ENCODE measurements around the gene PFKM. TPM values are rescaled to one million over a fixed set of nuclear protein-coding genes. Genes with fewer than 3 reads are reported as not detected.

The PFKM gene
- total and polyA plus RNA-seq, 4 donors = 4.5 to 23.9 (median 5.8) TPM

DNA sequence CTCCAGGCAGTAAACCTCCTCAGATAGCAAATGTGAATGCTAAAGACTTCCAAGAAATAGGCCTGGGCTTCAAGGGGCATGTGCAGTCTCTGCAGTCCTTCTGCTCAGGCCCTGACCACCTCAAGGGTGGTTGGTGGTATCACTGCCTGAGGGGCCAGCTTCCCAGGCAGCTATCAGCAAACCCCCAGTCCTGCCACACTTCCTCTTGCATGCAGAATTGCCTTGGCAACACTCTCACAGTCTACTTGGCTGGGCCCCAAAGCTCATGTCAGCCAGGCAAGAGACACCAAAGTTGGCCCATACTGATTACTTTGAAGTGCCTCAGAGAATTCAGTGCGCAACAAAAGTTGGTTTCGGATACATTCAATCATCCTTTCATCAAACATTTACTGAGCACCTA, 41.6 kb downstream of the PFKM start (continued):
- no peak for TF ChIP-seq SP1 (IDR thresholded peaks at IDR 0.05)
- TF ChIP-seq RAD21 (IDR thresholded peaks at IDR 0.05) = no peak

DNA sequence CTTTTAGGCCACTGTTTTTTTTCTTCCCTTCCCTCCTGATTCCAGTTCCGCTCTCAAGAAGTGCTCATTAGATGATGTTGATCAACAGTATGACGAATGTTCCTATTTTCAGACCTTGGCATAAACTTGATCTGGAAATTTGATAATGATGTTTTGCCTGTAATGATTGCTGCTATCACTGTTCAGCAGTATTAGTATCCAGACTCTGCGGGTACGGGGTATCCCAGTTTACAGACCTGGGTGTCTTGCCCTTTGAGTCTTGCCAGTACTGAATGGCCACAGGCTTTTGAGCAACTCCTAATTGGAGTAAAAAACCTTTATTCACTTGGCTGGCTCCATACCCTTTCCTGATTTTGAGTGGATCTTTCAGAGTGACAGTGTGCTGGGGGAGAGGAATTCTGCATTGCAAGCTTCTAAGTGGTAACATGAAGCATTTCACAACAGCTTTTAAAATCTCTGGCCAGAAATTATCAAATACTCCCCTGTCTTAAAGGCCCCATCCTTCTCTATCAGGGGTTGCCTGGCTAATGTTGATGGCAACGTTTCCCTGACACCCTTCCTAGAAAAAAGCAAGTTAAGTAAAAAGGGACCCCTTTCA, 44.1 kb downstream of the PFKM start:
- DNase-seq (ENCODE audit: low spot score) = no peak
- TF ChIP-seq, protein P1, sequence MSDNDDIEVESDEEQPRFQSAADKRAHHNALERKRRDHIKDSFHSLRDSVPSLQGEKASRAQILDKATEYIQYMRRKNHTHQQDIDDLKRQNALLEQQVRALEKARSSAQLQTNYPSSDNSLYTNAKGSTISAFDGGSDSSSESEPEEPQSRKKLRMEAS (IDR thresholded peaks at IDR 0.05) = no peak
- TF ChIP-seq JUND (IDR thresholded peaks at IDR 0.05) (no peak), YY1 (IDR thresholded peaks at IDR 0.05) (no peak), RXRA (IDR thresholded peaks at IDR 0.05) (no peak), GABPA (IDR thresholded peaks at IDR 0.05 in 1 of 2, conservative IDR thresholded peaks at IDR 0.05 in 1 of 2) (no peak), NR2F2 (IDR thresholded peaks at IDR 0.05) (no peak), SP1 (IDR thresholded peaks at IDR 0.05) (no peak), EGR1 (IDR thresholded peaks at IDR 0.05; ENCODE audit: low read depth in 2 of 2) (no peak), RAD21 (IDR thresholded peaks at IDR 0.05) (no peak), FOXA2 (IDR thresholded peaks at IDR 0.05) (no peak), HNF4A (conservative IDR thresholded peaks at IDR 0.05) (no peak)
- TF ChIP-seq, protein P2, sequence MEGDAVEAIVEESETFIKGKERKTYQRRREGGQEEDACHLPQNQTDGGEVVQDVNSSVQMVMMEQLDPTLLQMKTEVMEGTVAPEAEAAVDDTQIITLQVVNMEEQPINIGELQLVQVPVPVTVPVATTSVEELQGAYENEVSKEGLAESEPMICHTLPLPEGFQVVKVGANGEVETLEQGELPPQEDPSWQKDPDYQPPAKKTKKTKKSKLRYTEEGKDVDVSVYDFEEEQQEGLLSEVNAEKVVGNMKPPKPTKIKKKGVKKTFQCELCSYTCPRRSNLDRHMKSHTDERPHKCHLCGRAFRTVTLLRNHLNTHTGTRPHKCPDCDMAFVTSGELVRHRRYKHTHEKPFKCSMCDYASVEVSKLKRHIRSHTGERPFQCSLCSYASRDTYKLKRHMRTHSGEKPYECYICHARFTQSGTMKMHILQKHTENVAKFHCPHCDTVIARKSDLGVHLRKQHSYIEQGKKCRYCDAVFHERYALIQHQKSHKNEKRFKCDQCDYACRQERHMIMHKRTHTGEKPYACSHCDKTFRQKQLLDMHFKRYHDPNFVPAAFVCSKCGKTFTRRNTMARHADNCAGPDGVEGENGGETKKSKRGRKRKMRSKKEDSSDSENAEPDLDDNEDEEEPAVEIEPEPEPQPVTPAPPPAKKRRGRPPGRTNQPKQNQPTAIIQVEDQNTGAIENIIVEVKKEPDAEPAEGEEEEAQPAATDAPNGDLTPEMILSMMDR (IDR thresholded peaks at IDR 0.05; ENCODE audit: low read depth, low read length, missing input control) = no peak
- TF ChIP-seq, protein P3, sequence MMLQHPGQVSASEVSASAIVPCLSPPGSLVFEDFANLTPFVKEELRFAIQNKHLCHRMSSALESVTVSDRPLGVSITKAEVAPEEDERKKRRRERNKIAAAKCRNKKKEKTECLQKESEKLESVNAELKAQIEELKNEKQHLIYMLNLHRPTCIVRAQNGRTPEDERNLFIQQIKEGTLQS (IDR thresholded peaks at IDR 0.05) = no peak
- TF ChIP-seq, protein P4, sequence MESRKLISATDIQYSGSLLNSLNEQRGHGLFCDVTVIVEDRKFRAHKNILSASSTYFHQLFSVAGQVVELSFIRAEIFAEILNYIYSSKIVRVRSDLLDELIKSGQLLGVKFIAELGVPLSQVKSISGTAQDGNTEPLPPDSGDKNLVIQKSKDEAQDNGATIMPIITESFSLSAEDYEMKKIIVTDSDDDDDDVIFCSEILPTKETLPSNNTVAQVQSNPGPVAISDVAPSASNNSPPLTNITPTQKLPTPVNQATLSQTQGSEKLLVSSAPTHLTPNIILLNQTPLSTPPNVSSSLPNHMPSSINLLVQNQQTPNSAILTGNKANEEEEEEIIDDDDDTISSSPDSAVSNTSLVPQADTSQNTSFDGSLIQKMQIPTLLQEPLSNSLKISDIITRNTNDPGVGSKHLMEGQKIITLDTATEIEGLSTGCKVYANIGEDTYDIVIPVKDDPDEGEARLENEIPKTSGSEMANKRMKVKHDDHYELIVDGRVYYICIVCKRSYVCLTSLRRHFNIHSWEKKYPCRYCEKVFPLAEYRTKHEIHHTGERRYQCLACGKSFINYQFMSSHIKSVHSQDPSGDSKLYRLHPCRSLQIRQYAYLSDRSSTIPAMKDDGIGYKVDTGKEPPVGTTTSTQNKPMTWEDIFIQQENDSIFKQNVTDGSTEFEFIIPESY (IDR thresholded peaks at IDR 0.05) = no peak
- peaks cover 0 to 3% (median 0%) of the 10 kb centered on the region in 4 donors for H3K4me1 ChIP-seq (ENCODE audit: control insufficient read depth in 4 of 4, insufficient read depth in 4 of 4, low read length in 3 of 4)
- no peaks in the 10 kb centered on the region for H3K36me3 ChIP-seq (ENCODE audit: control insufficient read depth in 4 of 4, insufficient read depth in 3 of 4, low read depth in 1 of 4, low read length in 3 of 4)
- H3K27ac ChIP-seq (ENCODE audit: low read depth in 1 of 2, low read length in 2 of 2) = no peak overlapping the region
- 57% methylated on average over 5 of the region's 5 CpGs for WGBS
- H3K4me3 ChIP-seq (ENCODE audit: low read depth in 1 of 3, low read length in 3 of 3) = no peak overlapping the region
- no peak overlapping the region for H3K9ac ChIP-seq (ENCODE audit: low read depth in 1 of 2, low read length in 2 of 2)
- no peaks in the 10 kb centered on the region for H3K27me3 ChIP-seq (ENCODE audit: control insufficient read depth in 4 of 4, insufficient read depth in 4 of 4, low read length in 3 of 4)
- H3K9me3 ChIP-seq (ENCODE audit: control insufficient read depth in 4 of 4, low read length in 3 of 4) = no peaks in the 10 kb centered on the region

DNA sequence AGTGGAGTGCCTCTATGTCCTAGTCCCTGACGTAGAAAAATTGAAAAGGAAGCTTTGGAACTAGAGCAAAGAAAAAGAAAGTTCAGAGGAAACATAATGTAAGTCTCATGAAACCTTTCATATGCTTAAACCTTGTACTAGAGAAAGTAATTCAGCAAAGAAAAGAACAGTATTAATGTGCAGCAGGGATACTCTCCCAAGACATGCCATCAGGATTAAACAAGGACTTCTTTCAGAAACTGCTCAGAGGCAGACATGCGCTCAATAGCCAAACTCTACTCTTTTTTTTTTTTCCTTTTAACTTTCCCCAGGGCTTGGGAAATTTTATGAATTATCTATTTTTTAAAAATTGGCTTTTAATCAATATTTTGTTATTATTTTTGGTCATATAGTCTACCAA, 45.3 kb downstream of the PFKM start:
- no peaks in the 10 kb centered on the region for H3K36me3 ChIP-seq (ENCODE audit: control insufficient read depth in 4 of 4, insufficient read depth in 3 of 4, low read depth in 1 of 4, low read length in 3 of 4)
- no peaks in the 10 kb centered on the region for H3K27me3 ChIP-seq (ENCODE audit: control insufficient read depth in 4 of 4, insufficient read depth in 4 of 4, low read length in 3 of 4)
- peaks cover 0 to 3% (median 0%) of the 10 kb centered on the region in 4 donors for H3K4me1 ChIP-seq (ENCODE audit: control insufficient read depth in 4 of 4, insufficient read depth in 4 of 4, low read length in 3 of 4)
- no peaks in the 10 kb centered on the region for H3K9me3 ChIP-seq (ENCODE audit: control insufficient read depth in 4 of 4, low read length in 3 of 4)
- no peak overlapping the region for H3K4me3 ChIP-seq (ENCODE audit: low read depth in 1 of 3, low read length in 3 of 3)
- TF ChIP-seq, protein P3 (IDR thresholded peaks at IDR 0.05) = no peak
- TF ChIP-seq GABPA (IDR thresholded peaks at IDR 0.05 in 1 of 2, conservative IDR thresholded peaks at IDR 0.05 in 1 of 2) = no peak
- TF ChIP-seq HNF4G (IDR thresholded peaks at IDR 0.05) = no peak
- TF ChIP-seq, protein P5, sequence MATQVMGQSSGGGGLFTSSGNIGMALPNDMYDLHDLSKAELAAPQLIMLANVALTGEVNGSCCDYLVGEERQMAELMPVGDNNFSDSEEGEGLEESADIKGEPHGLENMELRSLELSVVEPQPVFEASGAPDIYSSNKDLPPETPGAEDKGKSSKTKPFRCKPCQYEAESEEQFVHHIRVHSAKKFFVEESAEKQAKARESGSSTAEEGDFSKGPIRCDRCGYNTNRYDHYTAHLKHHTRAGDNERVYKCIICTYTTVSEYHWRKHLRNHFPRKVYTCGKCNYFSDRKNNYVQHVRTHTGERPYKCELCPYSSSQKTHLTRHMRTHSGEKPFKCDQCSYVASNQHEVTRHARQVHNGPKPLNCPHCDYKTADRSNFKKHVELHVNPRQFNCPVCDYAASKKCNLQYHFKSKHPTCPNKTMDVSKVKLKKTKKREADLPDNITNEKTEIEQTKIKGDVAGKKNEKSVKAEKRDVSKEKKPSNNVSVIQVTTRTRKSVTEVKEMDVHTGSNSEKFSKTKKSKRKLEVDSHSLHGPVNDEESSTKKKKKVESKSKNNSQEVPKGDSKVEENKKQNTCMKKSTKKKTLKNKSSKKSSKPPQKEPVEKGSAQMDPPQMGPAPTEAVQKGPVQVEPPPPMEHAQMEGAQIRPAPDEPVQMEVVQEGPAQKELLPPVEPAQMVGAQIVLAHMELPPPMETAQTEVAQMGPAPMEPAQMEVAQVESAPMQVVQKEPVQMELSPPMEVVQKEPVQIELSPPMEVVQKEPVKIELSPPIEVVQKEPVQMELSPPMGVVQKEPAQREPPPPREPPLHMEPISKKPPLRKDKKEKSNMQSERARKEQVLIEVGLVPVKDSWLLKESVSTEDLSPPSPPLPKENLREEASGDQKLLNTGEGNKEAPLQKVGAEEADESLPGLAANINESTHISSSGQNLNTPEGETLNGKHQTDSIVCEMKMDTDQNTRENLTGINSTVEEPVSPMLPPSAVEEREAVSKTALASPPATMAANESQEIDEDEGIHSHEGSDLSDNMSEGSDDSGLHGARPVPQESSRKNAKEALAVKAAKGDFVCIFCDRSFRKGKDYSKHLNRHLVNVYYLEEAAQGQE (IDR thresholded peaks at IDR 0.05) = no peak
- TF ChIP-seq, protein P4 (IDR thresholded peaks at IDR 0.05) = no peak
- no peak for TF ChIP-seq FOXA2 (IDR thresholded peaks at IDR 0.05)
- TF ChIP-seq RXRA (IDR thresholded peaks at IDR 0.05) = no peak
- no peak for TF ChIP-seq SP1 (IDR thresholded peaks at IDR 0.05)
- WGBS = 87% methylated on average over 2 of the region's 2 CpGs
- no peak overlapping the region for H3K9ac ChIP-seq (ENCODE audit: low read depth in 1 of 2, low read length in 2 of 2)
- no peak for DNase-seq (ENCODE audit: low spot score)
- no peak overlapping the region for H3K27ac ChIP-seq (ENCODE audit: low read depth in 1 of 2, low read length in 2 of 2)
